GM19467 (cell line): ENCODE data around the gene SMIM32.
A peak's percentile ranks its signal among the peaks of the same experiment; 100 is the strongest.

Experiments
- ATAC-seq: cut with Tn5 transposase; IDR thresholded peaks from one replicate; pipeline ENCODE4 v1.9.1; 2021; ENCODE audit warnings: mild to moderate bottlenecking, moderate library complexity; ENCODE audit not compliant: unreplicated experiment

Gene SMIM32

DNA sequence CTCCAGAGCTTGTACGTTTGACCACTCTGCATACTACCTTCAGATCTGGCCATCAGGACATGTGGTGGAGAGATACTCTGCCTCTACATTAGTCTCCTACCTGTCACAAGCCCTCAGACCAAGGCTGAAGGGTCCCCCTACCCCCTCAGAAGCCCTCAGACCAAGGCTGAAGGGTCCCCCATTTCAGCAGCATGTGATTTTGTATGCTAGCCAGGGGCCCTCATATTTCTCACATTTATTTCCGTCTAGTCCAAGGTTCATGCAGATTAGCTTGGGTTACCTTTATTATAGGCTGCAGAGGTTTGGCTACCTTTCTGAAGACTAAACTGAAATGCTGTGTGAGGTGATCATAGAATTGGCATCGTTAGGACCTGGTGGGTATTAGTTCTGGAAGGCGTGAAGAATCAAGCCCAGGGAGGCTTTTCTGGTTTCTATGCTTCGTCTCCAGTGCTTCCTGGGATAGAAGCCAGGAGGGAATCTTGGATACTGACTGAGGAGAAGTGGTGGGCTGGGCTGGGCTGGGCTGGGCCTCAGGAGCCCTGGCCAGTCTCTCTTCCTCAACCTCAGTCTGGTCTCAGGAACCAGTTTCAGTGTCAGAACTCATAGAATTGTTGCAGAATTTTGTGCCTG lies 2.8 kb downstream of the SMIM32 start:
- ATAC-seq: no peak

DNA sequence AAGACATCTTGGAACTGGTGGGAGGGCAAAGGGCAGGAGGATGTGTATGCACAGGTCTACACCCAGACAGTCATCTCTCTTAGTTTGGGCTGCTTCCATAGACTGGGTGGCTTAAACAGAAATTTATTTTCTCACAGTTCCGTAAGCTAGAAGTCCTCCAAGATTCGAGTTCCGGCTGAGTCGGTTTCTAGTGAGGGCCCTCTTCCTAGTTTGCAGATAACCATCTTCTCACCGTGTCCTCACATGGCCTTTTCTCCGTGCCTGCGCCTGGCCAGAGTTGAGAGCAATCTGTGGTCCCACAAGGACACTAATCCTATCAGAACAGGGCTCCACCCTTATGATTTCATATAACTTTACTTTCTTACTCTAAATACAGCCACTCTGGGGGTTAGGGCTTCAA lies 4.1 kb downstream of the SMIM32 start:
- ATAC-seq: no peak

DNA sequence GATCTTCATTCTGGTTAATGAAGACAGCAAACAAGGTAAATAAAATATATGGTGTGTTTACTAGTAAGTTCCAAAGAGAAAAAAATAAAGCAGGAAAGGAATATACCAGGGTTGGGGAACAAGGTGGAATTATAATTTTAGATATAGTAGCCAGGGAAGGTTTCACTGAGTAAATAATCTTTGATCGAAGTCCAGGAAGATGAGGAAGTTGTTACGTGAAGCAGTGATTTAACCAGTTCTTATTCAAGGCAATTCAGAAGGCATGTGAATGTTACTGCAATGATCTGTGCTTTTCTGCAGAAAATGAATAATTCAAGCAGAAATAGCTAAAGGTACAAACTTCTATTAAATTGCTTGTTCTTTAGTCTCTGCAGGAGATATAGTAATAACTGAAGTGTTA lies 6.2 kb downstream of the SMIM32 start:
- ATAC-seq: no peak

DNA sequence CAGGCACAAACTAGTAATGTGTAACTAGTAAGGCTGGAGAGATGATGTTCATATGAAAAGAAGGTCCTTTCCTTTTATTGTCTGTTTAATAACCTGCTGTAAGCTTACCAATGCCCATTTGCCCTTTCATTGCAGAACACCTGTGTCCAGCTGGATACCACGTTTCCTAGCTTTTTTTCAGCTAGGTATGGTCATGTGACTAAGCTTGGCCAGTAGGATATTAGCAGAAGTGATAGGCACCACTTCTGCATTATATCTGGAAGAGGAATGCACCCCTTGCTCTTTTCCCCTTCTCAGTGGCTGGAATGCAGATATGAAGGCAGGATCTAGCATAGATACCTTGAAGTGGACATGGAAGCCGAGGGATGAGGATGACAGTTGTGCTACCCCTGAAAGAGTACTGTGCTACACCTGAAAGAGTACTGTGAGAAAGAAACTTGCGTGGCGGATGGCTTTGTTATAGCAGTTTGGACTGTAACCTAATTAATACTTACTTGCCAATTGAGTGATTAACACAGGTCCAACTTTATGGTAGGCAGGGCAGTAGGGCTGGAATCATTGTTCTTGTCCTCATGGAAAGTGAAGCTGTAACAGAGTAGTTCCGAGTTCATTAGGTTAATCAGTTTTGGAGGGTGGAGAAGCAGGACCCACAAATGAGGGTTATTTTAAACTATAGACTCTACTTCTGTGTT lies 6.8 kb downstream of the SMIM32 start:
- ATAC-seq: no peak

DNA sequence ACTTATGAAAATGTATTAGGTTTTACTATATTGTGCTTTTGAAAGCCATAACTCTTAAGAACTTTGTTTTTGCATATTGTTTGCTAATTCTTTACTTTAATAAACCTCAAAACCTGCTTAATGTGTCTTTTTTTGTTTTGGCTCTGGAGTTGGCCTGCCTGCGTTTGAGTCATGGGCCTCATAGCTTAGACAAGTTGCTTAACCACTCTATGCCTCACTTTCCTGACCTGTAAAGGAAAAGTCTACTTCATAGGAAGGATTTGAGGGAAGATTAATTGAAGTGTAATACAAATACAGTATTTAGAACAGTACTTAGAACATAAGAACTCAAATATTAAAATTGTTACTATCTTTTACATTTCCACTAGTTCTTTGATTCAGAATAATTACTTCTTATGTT lies 10.3 kb downstream of the SMIM32 start:
- no peak for ATAC-seq

DNA sequence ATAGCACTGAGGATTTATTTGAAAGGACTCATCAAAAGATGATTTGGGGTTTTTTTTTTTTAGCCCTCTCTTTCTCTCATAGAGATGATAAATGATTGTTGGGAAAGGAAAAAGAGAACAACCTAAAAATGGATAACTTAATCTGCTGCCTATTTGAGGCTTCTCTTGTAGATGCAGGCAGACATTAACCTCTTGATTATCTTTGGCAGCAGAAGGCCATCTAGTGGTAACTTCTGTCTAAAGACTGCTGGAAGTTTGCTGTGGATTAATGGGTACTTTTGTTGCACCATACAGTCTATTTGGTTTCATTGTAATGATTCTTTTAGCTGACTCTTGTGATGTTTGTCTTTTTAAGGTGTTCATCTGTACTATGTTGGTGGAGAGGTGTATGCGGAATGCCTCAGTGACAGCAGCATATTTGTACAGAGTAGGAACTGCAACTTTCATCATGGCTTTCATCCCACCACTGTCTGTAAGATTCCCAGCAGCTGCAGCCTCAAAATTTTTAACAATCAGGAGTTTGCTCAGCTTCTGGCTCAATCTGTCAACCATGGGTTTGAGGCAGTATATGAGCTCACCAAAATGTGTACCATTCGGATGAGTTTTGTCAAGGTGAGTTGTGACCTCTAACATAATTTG lies 18.8 kb downstream of the SMIM32 start:
- ATAC-seq: peak; percentile 56

DNA sequence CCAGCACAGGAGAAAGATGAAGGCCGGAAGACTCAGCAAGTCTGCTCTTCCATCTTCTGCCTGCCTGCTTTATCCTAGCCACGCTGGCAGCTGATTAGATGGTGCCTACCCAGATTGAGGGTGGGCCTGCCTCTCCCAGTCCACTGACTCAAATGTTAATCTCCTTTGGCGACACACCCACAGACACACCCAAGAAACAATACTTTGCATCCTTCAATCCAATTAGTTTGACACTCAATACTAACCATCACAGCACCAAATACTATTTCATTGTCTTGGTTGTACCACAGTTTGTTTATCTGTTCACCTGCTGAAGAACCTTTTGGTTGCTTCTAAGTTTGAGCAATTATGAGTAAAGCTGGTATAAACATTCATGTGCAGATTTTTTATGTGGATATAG lies 23.7 kb downstream of the SMIM32 start:
- no peak for ATAC-seq

DNA sequence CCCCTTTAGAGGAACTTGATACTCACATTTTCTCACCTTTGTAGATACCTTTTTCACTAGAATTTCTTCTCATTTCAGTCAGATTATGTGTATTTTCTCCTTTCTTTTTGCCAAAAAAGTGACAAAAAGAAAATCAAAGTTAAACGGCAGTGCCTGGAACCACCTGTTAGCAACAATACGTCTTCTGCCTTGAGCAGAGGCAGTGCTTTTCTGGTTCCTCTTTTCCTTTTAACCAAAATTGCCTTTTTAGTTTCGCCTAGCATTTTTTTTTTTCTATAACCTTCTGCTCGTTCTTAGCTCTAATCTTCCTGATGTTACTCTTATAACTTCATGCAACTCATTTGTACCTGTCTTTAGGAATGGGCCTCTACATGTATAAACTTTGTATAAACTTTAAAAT lies 26.1 kb downstream of the SMIM32 start:
- ATAC-seq: no peak

DNA sequence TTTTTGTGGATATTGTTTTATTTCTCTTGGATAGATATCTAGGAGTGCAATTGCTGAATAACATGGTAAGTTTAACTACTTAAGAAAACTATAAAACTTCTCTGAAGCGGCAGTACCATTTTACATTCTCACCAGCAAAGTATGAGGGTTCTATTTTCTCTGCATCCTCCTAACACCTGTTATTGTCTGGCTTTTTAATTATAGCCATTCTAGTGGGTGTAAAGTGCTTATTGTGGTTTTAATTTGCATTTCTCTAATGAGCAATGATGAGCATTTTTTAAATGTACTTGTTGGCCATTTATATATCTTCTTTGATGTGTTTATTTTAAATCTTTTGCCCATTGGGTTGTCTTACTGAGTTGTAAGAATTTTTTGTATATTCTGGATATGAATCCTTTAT lies 28.7 kb downstream of the SMIM32 start:
- no peak for ATAC-seq

DNA sequence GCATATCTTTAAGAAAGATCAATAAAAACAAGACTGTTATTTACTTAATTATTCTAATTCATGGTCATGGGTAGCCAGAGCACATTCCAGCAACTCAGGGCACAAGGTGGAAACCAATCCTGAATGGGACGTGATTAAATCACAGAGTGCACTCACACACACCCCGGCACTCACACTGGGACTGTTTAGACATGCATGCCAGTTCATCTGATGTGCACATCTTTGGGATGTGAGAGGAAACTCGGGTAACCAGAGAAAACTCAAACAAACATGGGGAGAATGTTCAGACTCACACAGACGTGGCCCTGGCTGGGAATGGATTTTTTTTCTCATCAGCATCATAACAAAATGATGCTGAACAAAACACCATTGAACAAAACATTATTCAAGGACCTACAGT lies 31.0 kb downstream of the SMIM32 start:
- no peak for ATAC-seq

DNA sequence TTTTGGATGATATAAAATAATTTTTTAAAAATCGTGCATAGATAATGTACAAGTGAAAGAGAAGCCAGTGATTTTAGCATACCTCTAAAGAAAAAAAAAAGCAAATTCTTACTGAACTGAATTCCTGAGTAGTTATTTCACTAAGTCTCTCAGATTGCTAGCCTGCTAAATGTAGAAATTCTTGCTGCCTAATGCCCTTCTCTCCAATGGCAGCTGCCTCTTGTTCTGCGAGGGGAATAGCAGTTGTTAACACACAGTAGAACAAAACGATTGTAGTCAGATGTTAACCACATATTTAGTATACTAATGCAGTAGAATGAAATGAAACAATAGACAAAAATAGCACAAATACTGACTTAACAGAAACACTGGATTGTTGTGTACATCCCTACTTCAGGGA lies 33.5 kb downstream of the SMIM32 start:
- ATAC-seq: no peak

DNA sequence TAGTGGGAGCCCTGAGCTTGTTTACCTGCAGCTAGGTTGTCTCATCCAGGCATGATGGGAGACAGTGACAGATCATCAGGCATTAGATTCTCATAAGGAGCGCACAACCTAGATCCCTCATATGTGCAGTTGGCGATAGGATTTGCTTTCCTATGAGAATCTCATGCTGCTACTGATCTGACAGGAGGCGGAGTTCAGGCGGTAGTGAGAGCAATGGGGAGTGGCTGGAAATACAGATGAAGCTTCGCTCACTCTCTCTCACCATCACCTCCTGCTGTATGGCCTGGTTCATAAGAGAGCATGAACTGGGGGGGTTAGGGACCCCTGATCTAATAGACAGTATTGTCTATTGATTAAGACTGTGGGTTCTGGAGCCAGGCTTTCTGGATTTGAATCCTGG lies 35.4 kb downstream of the SMIM32 start:
- no peak for ATAC-seq

DNA sequence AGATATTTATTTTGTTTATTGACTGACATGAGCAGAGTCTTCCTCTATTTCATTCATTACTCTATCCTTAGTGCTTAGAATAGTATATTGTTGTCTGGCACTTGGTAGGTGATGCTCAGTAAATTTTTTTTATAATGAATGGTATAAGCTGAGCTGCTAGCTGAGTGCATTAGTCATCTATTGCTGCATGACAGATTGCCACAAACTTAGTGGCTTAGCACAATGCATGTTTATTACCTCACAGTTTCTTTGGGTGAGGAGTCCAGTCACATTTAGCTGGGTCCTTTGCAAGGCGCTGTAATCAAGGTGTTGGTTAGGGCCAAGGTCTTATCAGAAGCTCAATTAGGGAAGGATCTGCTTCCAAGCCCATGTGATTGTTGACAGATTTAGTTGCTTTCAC lies 37.2 kb downstream of the SMIM32 start:
- ATAC-seq: no peak

DNA sequence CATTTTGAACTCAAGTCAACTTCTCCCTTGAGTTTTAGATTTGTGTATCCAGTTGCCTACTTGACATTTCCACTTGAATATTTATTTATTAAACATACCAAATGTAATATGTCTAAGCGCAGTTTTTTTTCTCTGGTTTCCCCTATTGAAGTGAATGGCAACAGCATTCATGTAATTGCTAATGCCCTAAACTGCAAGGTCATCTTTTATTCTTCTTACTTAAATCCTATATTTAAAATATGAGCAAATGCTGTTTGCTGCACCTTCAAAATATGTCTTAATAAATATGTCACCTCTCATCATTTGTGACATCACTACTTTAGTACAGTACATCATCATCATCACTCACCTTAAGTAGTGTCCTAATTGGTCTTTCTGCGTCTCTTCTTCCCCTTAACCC lies 37.9 kb downstream of the SMIM32 start:
- no peak for ATAC-seq

DNA sequence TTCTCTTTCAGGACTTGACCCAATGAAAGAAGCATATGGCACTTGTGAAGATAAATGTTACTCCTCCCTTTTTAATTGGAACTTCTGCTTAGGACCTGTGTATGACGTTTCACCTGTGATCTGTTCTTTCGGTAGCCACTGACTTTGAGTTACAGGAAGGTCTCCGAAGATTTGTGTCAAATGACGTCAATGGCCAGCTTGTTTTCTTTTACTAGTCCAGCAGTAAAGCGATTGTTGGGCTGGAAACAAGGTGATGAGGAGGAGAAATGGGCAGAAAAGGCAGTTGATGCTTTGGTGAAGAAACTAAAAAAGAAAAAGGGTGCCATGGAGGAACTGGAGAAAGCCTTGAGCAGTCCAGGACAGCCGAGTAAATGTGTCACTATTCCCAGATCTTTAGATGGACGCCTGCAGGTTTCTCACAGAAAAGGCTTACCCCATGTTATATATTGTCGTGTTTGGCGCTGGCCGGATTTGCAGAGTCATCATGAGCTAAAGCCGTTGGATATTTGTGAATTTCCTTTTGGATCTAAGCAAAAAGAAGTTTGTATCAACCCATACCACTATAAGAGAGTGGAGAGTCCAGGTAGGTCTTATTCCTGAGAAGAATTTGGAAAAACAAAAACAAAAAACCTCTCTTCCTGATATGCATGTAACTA lies 39.3 kb downstream of the SMIM32 start:
- ATAC-seq: no peak

DNA sequence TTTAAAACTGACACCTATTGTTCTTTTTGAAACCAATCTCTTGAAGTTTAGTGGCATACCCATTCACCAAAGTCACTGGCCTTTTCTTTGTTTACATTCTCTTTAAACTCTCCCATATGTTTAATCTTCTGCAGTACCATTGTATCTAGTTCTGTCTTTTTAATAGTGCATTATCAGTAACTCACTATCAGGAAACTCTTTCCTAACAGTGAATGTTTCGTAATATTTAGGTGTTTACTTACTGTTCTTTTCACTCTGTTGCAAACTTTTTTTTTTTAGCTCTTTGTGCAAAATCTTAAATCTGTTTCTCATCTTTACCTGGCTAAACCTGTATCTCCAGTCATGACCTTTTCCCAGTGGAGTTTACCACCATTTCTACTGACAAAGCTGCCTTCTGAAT lies 43.1 kb downstream of the SMIM32 start:
- ATAC-seq: no peak

DNA sequence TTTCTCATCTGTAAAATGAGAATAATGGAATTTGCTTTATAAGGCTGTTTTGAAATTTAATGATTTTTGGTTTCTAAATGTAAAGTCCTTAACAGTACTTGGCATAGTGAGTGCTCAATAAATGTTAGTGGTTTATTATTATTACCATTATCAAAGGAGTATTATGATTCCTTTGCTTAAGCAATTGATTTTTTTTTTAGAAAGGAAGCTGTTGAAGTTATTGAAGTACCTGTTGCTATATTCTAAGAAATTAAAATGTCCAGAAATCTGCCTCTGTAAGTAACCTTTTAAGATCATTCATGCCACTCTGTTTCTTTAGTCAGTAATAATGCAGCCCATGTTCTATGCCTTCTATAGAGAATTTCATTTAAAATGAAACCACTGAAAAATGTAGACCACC lies 45.3 kb downstream of the SMIM32 start:
- no peak for ATAC-seq

DNA sequence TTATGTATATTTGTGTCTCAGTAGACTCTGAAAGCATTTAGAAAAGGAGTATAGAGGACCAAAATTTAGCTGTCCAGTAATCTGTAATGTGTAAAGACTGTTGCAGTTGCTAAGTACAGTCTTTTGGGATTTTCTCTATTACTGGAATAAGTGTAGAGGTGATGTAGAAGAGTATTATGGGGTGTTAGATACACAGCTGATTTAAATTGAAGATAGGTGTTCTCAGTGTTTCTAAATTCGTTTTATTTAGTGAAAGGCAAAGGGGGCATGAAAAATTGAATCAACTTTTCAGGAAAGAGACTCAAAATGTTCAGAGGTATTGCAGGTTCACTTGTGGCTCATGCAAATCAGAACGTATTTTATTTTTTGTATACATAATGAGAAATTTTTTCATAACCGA lies 46.8 kb downstream of the SMIM32 start:
- ATAC-seq: no peak

DNA sequence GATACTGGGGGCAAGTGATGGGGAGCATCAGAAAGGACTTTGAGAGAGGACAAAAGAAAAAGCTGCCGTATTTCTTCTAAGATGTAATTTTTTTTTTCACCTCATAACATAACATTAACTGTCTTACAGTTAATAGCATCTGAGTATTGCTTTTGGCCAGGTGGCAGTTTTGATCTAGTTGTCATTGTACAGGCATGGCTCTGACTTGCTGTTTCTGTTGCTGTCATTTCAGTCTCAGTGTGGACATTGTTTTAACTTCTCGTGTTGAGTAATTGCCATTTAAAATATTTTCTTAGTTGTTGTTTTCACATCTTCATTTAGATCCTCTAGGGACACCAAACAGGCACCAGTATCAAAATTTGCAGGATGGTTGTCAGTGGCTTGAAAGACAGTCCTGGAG lies 47.9 kb downstream of the SMIM32 start:
- ATAC-seq: no peak

DNA sequence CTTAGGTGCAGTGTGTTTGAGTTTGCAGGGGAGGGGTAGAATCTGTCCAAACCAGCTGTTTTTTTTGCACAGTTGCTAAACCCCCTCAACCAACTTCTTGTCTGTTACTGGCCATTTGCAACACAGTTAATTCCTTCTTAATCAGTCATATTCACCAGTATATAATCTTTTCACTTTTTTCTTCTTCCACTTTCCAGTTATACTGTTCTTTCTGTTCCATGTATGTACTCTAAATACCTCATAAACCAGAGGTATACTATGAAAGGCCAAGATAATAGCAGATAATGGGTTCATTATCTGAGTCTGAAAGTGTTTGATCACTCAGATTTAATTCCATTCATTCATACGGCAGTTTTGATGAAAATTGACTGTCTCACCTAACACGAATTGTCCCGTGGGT lies 49.2 kb downstream of the SMIM32 start:
- no peak for ATAC-seq

DNA sequence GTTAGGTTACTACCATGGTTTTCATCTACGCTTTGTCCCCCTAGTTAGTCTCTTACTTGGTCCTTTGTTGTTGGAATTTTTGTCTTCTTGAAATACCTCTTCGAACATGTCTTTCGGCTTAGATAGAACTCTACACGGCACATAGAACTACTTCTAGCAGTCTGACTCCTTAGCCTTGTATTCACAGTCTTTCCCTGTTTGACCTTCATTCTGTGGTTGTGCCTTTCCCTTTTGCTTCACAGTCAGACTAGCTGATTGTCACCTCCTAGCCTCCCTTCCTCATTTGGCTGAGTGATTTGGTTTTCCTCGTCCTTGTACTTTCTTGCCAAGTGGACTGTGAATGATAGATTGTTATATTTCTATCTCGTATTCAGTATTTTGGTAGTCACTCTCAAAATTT lies 49.6 kb downstream of the SMIM32 start:
- ATAC-seq: no peak

DNA sequence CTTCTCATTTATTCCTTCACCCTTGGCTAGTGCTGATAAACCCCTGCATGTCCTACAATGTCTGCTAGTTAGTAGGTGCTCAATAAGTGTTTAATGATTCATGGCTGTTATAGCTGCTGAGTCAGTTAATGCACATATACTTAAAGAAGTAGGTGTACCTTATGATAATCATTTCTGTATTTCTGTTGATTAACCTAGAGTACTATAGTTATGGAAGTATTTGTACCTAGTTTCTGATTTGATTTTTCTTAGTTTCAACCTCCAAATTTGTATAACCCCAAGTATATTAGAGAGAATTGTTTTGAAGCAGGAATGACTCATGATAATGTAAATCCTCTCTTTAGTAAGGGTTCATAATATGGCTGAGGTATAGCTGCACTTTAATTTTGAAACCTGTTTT lies 51.4 kb downstream of the SMIM32 start:
- peak; percentile 81 for ATAC-seq
